ENCODE results near the gene NFIB.

NFIB gene

DNA sequence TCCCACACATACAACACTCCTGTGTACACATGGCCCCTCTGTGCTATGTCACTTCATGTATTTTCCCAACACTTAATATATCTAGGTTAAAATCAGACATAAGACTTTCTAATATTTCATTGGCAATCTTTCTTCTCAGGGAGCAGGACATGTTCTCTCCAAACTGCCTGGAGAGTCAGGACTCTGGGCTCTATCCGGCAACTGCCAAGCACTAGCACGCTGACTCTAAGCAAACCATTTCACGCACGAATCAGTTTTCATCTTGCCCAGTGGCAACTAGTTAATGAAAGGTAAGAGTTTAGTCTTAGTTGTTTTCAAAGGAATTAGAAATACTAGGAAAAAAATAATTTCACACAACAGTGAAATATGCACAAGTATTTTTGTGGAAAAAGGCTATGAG lies 124.8 kb downstream of the NFIB start:
- CTCF ChIA-PET, result no interaction called here
- no peak overlapping the region for H3K4me3 ChIP-seq (ENCODE audit: low read depth, low read length)
- POLR2A ChIA-PET, result no interaction called here
- no peak for DNase-seq (ENCODE audit: low read depth, low spot score)
- no peak for TF ChIP-seq CTCF (IDR thresholded peaks at IDR 0.05; ENCODE audit: insufficient read depth, low read length, missing control alignments)

DNA sequence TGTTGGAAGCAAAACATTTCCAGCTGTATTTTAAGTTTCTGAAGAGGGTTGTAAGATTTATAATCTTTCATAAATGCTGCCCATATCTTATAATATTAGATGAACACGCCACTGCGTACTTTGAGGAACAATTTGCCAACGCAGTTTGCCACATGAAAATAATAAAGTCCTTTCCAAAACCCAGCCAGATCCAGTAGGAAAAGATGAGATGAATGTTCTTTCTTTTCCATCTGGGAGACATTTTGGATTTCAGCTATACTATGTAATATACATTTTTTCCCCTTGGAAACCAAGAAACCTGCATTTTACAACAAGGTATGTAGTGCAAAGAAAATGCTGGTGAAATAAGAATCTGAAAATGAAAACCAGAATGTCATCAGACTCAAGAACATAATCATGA lies 125.4 kb downstream of the NFIB start:
- ChIA-PET POLR2A (no interaction called here), CTCF (no interaction called here)
- no peak overlapping the region for H3K4me3 ChIP-seq (ENCODE audit: low read depth, low read length)
- no peak for DNase-seq (ENCODE audit: low read depth, low spot score)
- TF ChIP-seq CTCF (IDR thresholded peaks at IDR 0.05; ENCODE audit: insufficient read depth, low read length, missing control alignments), result no peak

DNA sequence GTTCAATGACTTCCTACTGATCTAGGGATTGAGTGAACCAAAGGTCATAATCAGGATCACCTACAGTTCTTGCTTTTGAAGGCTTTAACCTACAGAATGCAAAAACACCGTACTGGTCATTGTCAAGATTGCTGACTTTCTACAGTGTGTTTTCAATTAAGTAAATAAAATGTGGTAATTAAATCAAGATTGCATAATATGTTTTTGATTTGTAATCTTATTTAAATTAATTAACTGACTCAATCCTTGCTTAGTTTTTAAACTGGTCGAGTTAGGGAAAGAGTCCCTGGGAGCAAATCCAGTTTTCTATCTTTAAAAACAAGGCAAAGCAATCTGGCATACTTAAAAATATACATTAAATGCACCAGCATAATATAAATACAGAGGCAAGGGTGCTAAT lies 125.9 kb downstream of the NFIB start:
- TF ChIP-seq CTCF (IDR thresholded peaks at IDR 0.05; ENCODE audit: insufficient read depth, low read length, missing control alignments), result no peak
- no peak for DNase-seq (ENCODE audit: low read depth, low spot score)
- ChIA-PET CTCF (no interaction called here), POLR2A (no interaction called here)
- H3K4me3 ChIP-seq (ENCODE audit: low read depth, low read length), result no peak overlapping the region

- CTCF ChIA-PET, result no interaction called here
- POLR2A ChIA-PET, result no interaction called here
- TF ChIP-seq CTCF (IDR thresholded peaks at IDR 0.05; ENCODE audit: insufficient read depth, low read length, missing control alignments), result no peak
- no peak for DNase-seq (ENCODE audit: low read depth, low spot score)
- H3K4me3 ChIP-seq (ENCODE audit: low read depth, low read length), result no peak overlapping the region
Observed at GRCh38 chr9:14186096-14186495, 127.8 kb downstream of the NFIB start.

GRCh38 chr9:14185016-14185415 lies 128.9 kb downstream of the NFIB start:
- ChIA-PET POLR2A (no interaction called here), CTCF (no interaction called here)
- H3K4me3 ChIP-seq (ENCODE audit: low read depth, low read length), result no peak overlapping the region
- DNase-seq (ENCODE audit: low read depth, low spot score), result no peak
- no peak for TF ChIP-seq CTCF (IDR thresholded peaks at IDR 0.05; ENCODE audit: insufficient read depth, low read length, missing control alignments)

GRCh38 chr9:14183001-14183400 lies 130.9 kb downstream of the NFIB start:
- no peak for DNase-seq (ENCODE audit: low read depth, low spot score)
- POLR2A ChIA-PET, result no interaction called here
- CTCF ChIA-PET, result no interaction called here

More at GRCh38 chr9:14183001-14183400, 130.9 kb downstream of the NFIB start:
- H3K4me3 ChIP-seq (ENCODE audit: low read depth, low read length), result no peak overlapping the region
- no peak for TF ChIP-seq CTCF (IDR thresholded peaks at IDR 0.05; ENCODE audit: insufficient read depth, low read length, missing control alignments)

Measured in AG04449 (cell line).